Measurements from ENCODE around the gene CDK3.
"Not testable (repeated sequence)": the region's sequence is repeated elsewhere in the genome, so short reads cannot be mapped to it uniquely, and the experiment has no call there.

Gene CDK3

DNA sequence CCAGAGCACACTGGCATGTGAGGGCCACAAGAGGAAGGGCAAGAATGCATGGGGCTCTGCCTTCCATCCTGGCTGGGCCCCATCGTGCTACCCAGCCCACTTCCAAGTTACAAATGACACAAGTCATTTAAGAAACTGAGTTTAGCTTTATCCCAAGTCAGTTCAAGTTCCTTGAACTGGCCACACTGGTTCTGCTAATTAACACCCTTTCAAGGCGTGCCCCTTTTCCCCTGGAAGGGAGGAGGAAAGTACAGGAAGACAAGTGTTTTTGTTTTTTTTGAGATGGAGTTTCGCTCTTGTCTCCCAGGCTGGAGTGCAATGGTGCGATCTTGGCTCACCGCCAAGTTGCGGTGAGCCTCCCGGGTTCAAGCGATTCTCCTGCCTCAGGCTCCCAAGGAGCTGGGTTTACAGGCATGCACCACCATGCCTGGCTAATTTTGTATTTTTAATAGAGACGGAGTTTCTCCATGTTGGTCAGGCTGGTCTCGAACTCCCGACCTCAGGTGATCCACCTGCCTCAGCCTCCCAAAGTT, 43.9 kb downstream of the CDK3 start:
- DNase-seq = not testable (repeated sequence)

DNA sequence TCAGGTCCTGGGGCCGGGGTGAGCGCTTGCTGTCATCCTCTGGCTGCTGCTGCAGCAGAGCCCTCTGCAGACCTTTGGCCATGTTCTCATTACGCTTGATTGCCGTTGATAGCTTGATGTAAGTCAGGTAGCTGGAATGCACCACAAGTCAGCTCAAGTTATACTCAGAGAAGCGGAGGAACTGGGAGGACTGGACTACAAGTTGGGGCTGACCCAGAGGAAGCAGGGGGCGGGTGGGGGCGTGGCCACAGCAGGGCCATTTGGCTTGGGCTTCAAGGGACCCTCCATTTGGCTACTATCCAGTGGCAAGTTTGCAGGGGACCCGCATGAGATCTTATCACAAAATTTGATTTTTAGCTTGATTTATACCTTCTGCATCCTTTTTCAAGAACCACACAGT, 45.4 kb downstream of the CDK3 start:
- DNase-seq = no peak

DNA sequence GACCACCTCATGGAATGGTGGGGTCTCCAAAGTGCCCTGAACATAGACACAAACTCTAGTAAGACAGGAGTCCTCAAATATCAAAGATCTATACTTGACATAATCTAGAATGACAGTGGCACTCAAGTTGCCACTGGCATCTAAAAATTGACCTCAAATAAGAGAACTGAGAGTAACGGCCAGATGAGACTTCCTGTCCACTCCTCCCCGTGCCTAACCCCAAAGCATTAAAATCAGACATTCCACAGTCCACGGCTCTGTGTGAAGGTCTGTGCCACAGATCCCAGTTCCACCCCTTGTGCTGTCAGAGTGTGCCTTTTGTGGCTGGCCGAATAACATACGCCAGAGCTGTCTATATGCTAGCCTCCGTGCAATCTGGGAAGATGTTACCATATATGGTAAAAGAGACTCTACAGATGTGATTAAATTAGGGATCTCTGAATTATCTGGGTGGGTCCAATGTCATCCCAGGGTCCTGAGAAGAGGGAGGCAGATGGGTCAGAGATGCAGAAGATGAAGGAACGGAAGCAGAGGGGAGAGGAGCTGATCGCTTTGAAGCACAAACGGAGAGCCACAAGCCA, 47.5 kb downstream of the CDK3 start:
- no peak for DNase-seq

DNA sequence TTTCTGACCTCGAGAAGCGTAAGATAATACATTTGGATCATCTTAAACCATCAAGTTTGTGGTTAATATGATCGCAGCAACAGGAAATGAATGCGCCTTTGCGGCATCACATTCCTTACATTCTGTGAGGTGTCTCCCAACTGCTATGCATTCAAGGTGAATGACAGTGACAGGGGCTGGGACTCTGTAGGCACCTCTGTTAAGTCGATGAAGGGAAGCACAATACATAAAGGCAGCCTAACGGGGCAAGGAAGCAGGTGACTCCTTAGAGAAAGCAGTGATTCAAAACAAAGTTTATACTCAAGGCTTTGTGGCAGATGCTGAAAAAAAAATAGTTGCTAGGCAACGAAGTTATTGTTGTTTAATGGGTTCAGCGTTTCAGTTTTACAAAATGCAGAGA, 48.1 kb downstream of the CDK3 start:
- no peak for DNase-seq

DNA sequence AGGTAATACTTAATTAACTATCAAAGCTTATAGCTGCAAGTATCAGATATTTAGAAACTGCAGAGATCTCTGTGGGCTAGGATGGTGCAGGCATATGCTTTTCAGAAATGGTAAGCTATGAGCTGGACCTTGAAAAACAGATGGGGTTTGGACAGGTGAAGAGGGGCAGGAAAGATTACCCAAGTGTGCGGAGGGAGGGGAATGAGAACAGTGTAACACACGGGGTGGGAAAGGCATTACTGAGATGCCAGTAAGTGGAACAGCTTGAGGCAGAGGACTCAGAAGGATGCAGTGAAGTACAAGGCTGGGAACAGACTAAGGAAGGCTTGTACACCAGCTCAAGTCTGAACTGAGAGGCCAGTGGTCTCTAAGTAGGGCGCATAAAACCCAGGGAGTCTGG, 48.6 kb downstream of the CDK3 start:
- no peak for DNase-seq

DNA sequence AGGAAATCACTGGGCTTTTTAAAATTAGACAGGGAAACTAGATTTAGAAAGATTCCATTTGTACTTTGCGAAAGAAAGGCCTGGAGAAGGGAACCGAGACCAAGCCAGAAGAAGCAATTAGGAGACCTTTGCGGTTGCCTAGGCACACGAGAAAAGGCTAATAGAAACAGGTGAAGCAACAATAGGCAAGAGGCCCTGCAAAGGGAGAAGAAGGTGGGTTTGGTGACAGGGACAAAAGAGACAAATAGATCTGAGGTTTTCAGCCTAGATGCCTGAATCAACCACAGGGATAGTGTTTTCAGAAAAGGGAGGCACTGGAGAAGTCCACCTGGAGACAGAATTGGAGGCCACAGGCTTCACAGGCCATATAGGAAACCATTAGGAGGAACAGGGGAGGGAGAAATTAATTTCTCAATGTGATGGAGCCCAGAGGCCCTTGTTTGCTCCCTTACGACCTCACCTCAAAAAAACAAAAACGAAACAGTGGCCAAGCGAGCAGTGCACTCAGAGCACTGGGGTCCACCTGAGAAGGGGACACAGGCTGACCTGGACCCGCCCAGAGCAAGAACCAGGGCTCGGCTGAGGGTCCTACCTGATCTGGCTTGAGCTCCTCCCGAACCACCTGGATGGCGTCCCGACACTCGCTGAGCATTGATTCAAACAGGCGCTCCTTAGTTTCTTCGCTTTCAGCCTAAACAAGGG, 49.3 kb downstream of the CDK3 start:
- DNase-seq = no peak

DNA sequence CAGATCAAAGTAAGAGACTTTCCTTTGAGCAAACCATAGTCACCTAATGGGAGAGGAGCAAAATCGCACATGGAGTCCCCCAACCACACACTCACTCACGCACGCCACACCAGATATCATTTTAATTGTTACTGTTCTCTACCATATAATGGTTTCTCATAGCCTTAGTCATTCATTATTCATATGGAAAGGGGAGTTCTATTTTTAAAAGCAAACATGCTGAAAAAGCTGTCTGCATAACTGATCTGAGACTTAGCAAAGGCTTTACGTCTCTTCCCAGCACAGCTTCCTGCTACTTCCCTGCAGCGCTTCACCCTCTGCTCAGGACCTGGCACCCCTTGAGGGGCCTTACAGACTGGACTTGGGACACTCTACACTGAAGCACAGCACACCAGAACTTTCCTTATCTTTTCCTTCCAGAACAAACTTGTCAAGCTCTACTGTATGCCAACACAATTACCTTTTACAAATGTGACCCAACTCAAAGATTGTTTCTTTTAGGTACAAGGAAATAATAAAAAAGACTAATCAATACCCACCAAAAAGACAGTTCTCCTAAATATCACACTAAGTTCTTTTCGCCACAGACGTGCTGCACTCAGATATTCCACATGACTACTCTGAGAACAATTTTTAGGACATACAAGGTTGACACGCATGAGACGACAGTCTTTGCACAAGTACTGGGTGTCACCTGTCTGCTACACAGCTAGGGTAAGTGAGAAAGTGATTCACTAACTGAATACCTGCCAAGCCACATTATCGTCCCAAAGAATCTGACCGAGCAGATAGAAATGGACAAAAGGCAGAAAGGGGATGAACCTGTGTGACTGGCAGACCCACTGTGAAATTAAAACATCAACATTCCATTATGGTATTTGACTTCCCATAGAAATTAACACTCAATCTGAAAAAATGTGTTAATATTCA, 50.1 kb downstream of the CDK3 start:
- DNase-seq = no peak

DNA sequence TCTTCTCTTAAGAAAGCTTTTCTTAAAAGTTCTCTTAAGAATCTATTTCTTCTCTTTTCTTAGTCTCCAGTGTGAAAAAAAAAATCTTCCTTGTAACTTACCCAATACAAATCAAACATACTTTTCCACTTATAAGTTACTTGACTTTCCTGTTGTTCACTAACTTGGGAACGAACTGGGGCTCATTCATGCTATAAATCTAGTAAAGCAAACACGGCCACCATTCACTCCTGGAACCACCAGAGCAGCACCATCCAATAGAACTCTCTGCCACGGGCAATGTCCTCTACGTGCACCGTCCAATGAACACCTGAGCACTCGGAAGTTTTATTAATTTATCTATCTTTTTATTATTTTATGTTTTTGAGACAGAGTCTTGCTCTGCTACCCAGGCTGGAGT, 50.9 kb downstream of the CDK3 start:
- no peak for DNase-seq

DNA sequence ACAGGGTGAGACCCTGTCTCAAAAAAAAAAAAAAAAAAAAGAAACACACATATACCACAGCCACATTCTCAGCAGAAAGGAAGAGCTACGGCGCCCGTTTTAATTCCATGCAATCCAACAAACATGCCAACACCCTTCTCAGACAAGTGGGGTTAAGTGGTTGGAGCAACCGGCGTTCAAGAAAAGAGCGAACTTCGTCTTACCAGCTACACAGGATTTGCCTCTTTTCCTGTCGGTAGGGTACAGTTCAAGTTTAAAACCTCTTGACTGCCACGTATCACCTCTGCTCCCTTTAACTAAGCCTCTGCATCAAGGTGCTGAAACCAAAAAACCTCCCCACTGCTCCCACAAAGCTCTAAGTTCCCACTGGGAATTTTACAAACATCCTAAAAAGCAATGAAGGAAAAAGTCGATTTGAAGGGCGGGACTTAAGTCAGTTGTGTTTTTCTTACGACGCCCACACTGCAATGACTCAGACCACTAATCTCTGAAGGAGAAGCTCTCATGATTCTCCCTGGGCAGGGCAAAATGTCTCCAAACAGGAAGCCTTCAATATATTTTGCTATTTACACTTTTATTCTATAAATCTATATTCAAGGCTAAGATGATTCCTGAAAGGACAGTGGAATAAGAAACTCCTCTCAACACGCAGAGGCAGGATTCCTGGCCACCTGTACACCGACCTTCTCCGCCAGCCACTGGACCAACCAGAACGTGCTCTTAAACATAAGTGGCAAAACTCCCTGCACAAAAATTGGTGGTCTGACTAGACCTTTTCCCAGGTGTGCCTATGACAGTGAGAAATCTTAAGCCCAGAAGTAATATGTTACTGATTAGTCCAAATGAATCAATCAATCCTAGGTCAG, 52.8 kb downstream of the CDK3 start:
- DNase-seq = no peak

DNA sequence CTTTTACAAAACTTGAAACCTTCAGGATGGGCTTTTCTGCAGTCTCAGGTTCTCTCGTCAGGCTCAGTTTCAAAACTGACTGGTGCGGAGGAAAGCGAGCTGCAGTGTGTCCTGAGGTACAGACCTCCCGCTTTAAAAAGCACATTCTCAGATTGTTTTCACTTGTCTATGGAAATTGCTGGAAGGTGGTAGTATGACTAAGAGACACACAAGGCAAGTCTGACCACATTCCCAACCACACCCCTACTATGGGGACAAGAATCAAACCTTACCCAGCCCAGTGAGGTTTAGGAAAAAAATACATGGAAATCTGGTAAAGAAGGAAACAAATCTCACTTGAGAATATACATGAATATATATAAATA, 53.4 kb downstream of the CDK3 start:
- DNase-seq = no peak

All from activated CD4-positive, CD25-positive, alpha-beta regulatory T cell treated with anti-CD3 and anti-CD28 coated beads, Interleukin-2, amount 50 U/mL, for 72 hours (primary cell).